K562 (cell line): ENCODE data around the gene RGS19. TPM values are rescaled to one million over a fixed set of nuclear protein-coding genes. Genes with fewer than 3 reads are reported as not detected.

Source experiments
- ATAC-seq: fragments of 200-7000 bp; cut with Tn5 transposase; 3 replicates; pipeline ENCODE4 v1.9.1; 2020; ENCODE audit warnings: moderate library complexity
- BruUV-seq: library from RNA; stranded (reverse); fragments of 400-500 nt; replicated peaks from 2 replicates; lab custom pipeline; 2021; lab: Mats Ljungman, UMichigan
- CTCF ChIA-PET: fragments of 300-600 bp; formaldehyde crosslinking; extraction: SDS; loops from one replicate; lab custom pipeline; 2021; ENCODE audit warnings: low intra/inter-chr PET ratio; lab: Yijun Ruan, JAX
- POLR2A ChIA-PET: fragments of 300-600, 350-650 bp; sonication (Branson Sonifier 250); formaldehyde crosslinking; extraction: SDS; loops from one replicate; lab custom pipeline; 2021; ENCODE audit warnings: antibody characterized with exemption, inconsistent platforms; lab: Yijun Ruan, JAX
- DNase-seq, 4 experiments: peaks; one replicate each; pipeline versions ENCODE4 v3.0.0 to v3.0.0-alpha.2; 2011 to 2018; ENCODE audit warnings: low spot score in 3 of 4, mixed read lengths in 3 of 4; ENCODE audit errors: extremely low read depth in 1 of 4
- FAIRE-seq: peaks from 2 replicates; lab custom pipeline; 2011; peaks lifted over from hg19 to GRCh38; lab: Jason Lieb, UNC
- H2AFZ ChIP-seq: 2 replicates; pipeline ENCODE4 v1.6.0; 2011; ENCODE audit warnings: low read depth, low read length, control low read depth, inconsistent platforms
- H3K27ac ChIP-seq: fragments of 200-600 bp; 3 replicates; pipeline ENCODE4 v1.8.0; 2011; ENCODE audit warnings: low read depth, mild to moderate bottlenecking, control low read depth, inconsistent platforms, low read length, moderate library complexity, mixed read lengths; ENCODE audit errors: extremely low read depth
- H3K27me3 ChIP-seq, 2 experiments: fragments of 300-600 bp in 1 of 2; 2 replicates in 1 of 2; 3 replicates in 1 of 2; pipeline versions ENCODE4 v1.6.0 to v1.8.0; 2011; ENCODE audit warnings: inconsistent platforms in 2 of 2, low read length in 2 of 2, mild to moderate bottlenecking in 1 of 2, mixed read lengths in 1 of 2, moderate library complexity in 1 of 2; ENCODE audit not compliant: control insufficient read depth in 2 of 2, insufficient read depth in 2 of 2
- H3K36me3 ChIP-seq: fragments of 300-600 bp; 3 replicates; pipeline ENCODE4 v1.8.0; 2011; ENCODE audit warnings: mild to moderate bottlenecking, low read length, inconsistent platforms; ENCODE audit not compliant: control insufficient read depth, insufficient read depth
- H3K4me1 ChIP-seq, 2 experiments: fragments of 200-600 bp in 1 of 2; replicated peaks in 1 of 2; 2 replicates in 1 of 2; 3 replicates in 1 of 2; pipeline versions ENCODE4 v1.5.1 to v1.8.0; 2011; ENCODE audit warnings: inconsistent platforms in 2 of 2, low read length in 2 of 2, mild to moderate bottlenecking in 1 of 2, mixed read lengths in 1 of 2, moderate library complexity in 1 of 2; ENCODE audit not compliant: control insufficient read depth in 2 of 2, insufficient read depth in 2 of 2
- H3K4me2 ChIP-seq: 2 replicates; pipeline ENCODE4 v1.6.1; 2011; ENCODE audit warnings: low read length, control low read depth, inconsistent platforms, mixed read lengths; ENCODE audit not compliant: insufficient read depth
- H3K4me3 ChIP-seq: fragments of 200-600 bp; sonication (generic), shearing (Covaris generic); 2 replicates; pipeline ENCODE4 v1.5.1; 2016; ENCODE audit warnings: control low read depth, inconsistent platforms
- H3K79me2 ChIP-seq: fragments of 200-600 bp; 3 replicates; pipeline ENCODE4 v1.8.0; 2011; ENCODE audit warnings: low read length, inconsistent platforms; ENCODE audit not compliant: control insufficient read depth, insufficient read depth
- H3K9ac ChIP-seq, 2 experiments: 2 replicates each; pipeline versions ENCODE4 v1.6.0 to v1.6.1; 2011; ENCODE audit warnings: low read depth in 2 of 2, low read length in 2 of 2, control low read depth in 1 of 2, inconsistent platforms in 1 of 2, mild to moderate bottlenecking in 1 of 2, mixed read lengths in 1 of 2; ENCODE audit not compliant: insufficient read depth in 1 of 2
- H3K9me1 ChIP-seq: one replicate; pipeline ENCODE4 v1.6.0; 2011; ENCODE audit warnings: inconsistent platforms, mild to moderate bottlenecking, low read length, moderate library complexity; ENCODE audit not compliant: control insufficient read depth, insufficient read depth
- H3K9me3 ChIP-seq: replicated peaks from 2 replicates; pipeline ENCODE4 v1.5.1; 2011; ENCODE audit warnings: low read depth, low read length, inconsistent platforms; ENCODE audit not compliant: control insufficient read depth, insufficient read depth
- H4K20me1 ChIP-seq: replicated peaks from 2 replicates; pipeline ENCODE4 v1.6.1; 2011; ENCODE audit warnings: low read length, inconsistent platforms, mixed read lengths; ENCODE audit not compliant: control insufficient read depth, insufficient read depth
- CREM ChIP-seq: IDR thresholded peaks from 2 replicates; pipeline ENCODE4 v1.6.1; 2014; ENCODE audit warnings: antibody characterized with exemption, low read depth
- CTCF ChIP-seq, 3 experiments: IDR thresholded peaks in 2 of 3; conservative IDR thresholded peaks in 1 of 3; 2 replicates each; pipeline ENCODE4 v1.5.1; 2011 to 2012; ENCODE audit warnings: low read length in 3 of 3, mild to moderate bottlenecking in 3 of 3, control low read depth in 2 of 3, improper control_type of control experiment in 1 of 3, inconsistent platforms in 1 of 3, low read depth in 1 of 3, mixed read lengths in 1 of 3, moderate library complexity in 1 of 3; ENCODE audit not compliant: insufficient read depth in 2 of 3
- HMGXB4 ChIP-seq: sonication (generic); formaldehyde crosslinking; IDR thresholded peaks from 2 replicates; pipeline ENCODE4 v1.8.1; 2023; ENCODE audit warnings: mild to moderate bottlenecking, missing genetic modification reagents
- HNRNPL ChIP-seq: fragments of 200-400 bp; formaldehyde crosslinking; IDR thresholded peaks from 2 replicates; pipeline ENCODE4 v1.6.1; 2017; ENCODE audit warnings: low read depth, mild to moderate bottlenecking, low read length
- PHB2 ChIP-seq: fragments of 450-650 bp; IDR thresholded peaks from 2 replicates; pipeline ENCODE4 v1.6.1; 2017; ENCODE audit warnings: low read depth
- PRDM10 ChIP-seq: fragments of 450-650 bp; IDR thresholded peaks from 2 replicates; pipeline ENCODE4 v1.6.1; 2018; ENCODE audit not compliant: partially characterized antibody
- RAD21 ChIP-seq, 2 experiments: fragments of 250-450 bp in 1 of 2; fragments of 450-650 bp in 1 of 2; sonication (Bioruptor Pico) in 1 of 2; formaldehyde crosslinking in 1 of 2; IDR thresholded peaks in 1 of 2; conservative IDR thresholded peaks in 1 of 2; 2 replicates each; pipeline versions ENCODE4 v1.4.0 to v1.8.0; 2020 to 2022; ENCODE audit warnings: mild to moderate bottlenecking in 2 of 2, moderate library complexity in 1 of 2
- SETDB1 ChIP-seq: IDR thresholded peaks from one replicate; pipeline ENCODE4 v1.6.1; 2012; ENCODE audit warnings: low read length, control low read depth, inconsistent platforms
- SP1 ChIP-seq: sonication (generic); formaldehyde crosslinking; IDR thresholded peaks from 2 replicates; pipeline ENCODE4 v1.8.1; 2022; ENCODE audit warnings: mild to moderate bottlenecking, missing genetic modification reagents
- SRF ChIP-seq, 2 experiments: fragments of 250-450, 450-650 bp in 1 of 2; sonication (Bioruptor Pico) in 1 of 2; sonication (generic) in 1 of 2; formaldehyde crosslinking; IDR thresholded peaks; 2 replicates each; pipeline versions ENCODE4 v1.5.0 to v1.5.1; 2020 to 2022; ENCODE audit warnings: mild to moderate bottlenecking in 1 of 2, missing genetic modification reagents in 1 of 2
- ZNF24 ChIP-seq: fragments of 450-650 bp; IDR thresholded peaks from 2 replicates; pipeline ENCODE4 v1.6.1; 2016
- WGBS: fragments of 100-300 bp; shearing (Covaris generic); methylation state at CpG from one replicate; pipeline ENCODE4 v1.1.6; 2016; ENCODE audit warnings: low coverage, mixed read lengths; ENCODE audit not compliant: insufficient coverage; ENCODE audit errors: missing lambda C conversion rate; 5-methylcytosine and 5-hydroxymethylcytosine counted together
- in situ Hi-C: fragments of 300-500 bp; cut with MboI; formaldehyde crosslinking; loops from 4 replicates; pipeline ENCODE4 v1.15.0; 2018; ENCODE audit warnings: inconsistent platforms, mixed read lengths
- intact Hi-C: fragments of 100-400 bp; cut with micrococcal nuclease; formaldehyde crosslinking; loops from 2 replicates; pipeline ENCODE4 v1.14.2; 2022
- polyA plus RNA-seq, 8 experiments: library from polyadenylated mRNA; depleted of rRNA in 4 of 8; stranded (reverse) in 5 of 8; unstranded in 3 of 8; fragments of >200 nt; fragmentation: Nextera tagmentation in 2 of 8; fragmentation: Illumina TruSeq in 1 of 8; extraction: Ambion mirVana in 2 of 8; extraction: Trizol in 1 of 8; gene quantifications; 2 replicates each; pipeline versions ENCODE4 v1.2.1 to v1.2.3, GENCODE V29; 2011 to 2014; ENCODE audit warnings: inconsistent platforms in 1 of 8, missing spikeins in 1 of 8
- total RNA-seq, 7 experiments: library from RNA; depleted of rRNA in 6 of 7; stranded (reverse); fragments of >200 nt in 6 of 7; fragmentation: Illumina TruSeq in 2 of 7; extraction: Trizol in 2 of 7; gene quantifications; 2 replicates each; pipeline versions ENCODE4 v1.2.1 to v1.2.3, GENCODE V29; 2011 to 2021; ENCODE audit warnings: low replicate concordance in 1 of 7

The RGS19 gene
- total and polyA plus RNA-seq, 9 of the 15 experiments (the other 6 are each of a cell fraction or from before 2014, with no cell fraction given): 0.41 to 23.7 (median 14.6) TPM

GRCh38 chr20:64058536-64058935 is 20.8 kb downstream of the RGS19 start (continued):
- no peak for TF ChIP-seq SETDB1
- TF ChIP-seq ZNF24: no peak
- TF ChIP-seq HMGXB4 (CRISPR knock-in tag): no peak

GRCh38 chr20:64057628-64058498 is 21.5 kb downstream of the RGS19 start:
- Histone ChIP-seq H3K4me3 (no peak overlapping the region), H3K9me3 (no peaks in the 10 kb centered on the region), H3K9me1 (no peaks in the 10 kb centered on the region), H3K79me2 (no peaks in the 10 kb centered on the region), H3K9ac (peak overlapping the region in 1 of 2 experiments; percentile 44; a peak in 3 of 4 replicates), H3K27ac (no peak overlapping the region; the same call in 2 of the 3 replicates), H4K20me1 (no peaks in the 10 kb centered on the region), H3K36me3 (no peaks in the 10 kb centered on the region), H3K27me3 (no peaks in the 10 kb centered on the region), H3K4me2 (no peak overlapping the region), H2AFZ (peak overlapping the region; percentile 55; the same call in 1 of the 2 replicates), H3K4me1 (peaks cover 21 to 65% of the 10 kb centered on the region in 2 experiments)
- FAIRE-seq (peak; percentile 91), ATAC-seq (peak; percentile 87), DNase-seq (peak; percentile 87 to 91 (median 89))
- intact Hi-C loops: no loop called here
- ChIA-PET POLR2A (interaction anchor here (0.7 to 1.0 kb wide), 2 partner anchors 9 to 194 kb away, joined by 3 read pairs; no protein-coding TSS in a partner anchor), CTCF (interaction anchor here (0.6 to 1.8 kb wide), 3 partner anchors 20 to 477 kb away, joined by 3 to 9 read pairs (median 3); no protein-coding TSS in a partner anchor)
- in situ Hi-C loops: no loop called here
- BruUV-seq: no TSS peak
- 27% methylated on average over 30 of the region's 33 CpGs for WGBS
- TF ChIP-seq HNRNPL: no peak
- peak; percentile 68 to 89 for TF ChIP-seq RAD21 (CRISPR knock-in tag; conservative IDR thresholded peaks at IDR 0.05 in 1 of 2, IDR thresholded peaks at IDR 0.05 in 1 of 2)
- no peak for TF ChIP-seq PHB2
- TF ChIP-seq SRF (CRISPR knock-in tag; IDR thresholded peaks at IDR 0.05): 0 out of 4 replicates have a peak, but pooled peaks of 1 of the 2 experiments have one; percentile 13
- no peak for TF ChIP-seq PRDM10
- TF ChIP-seq SP1 (CRISPR knock-in tag): peak; percentile 53; the same call in 1 of the 2 replicates
- peak; percentile 90 to 91 (median 91) for TF ChIP-seq CTCF (IDR thresholded peaks at IDR 0.05 in 2 of 3, conservative IDR thresholded peaks at IDR 0.05 in 1 of 3; ENCODE audit: insufficient read depth in 2 of 3, low read depth in 1 of 3, low read length in 3 of 3)
- peak; percentile 68 for TF ChIP-seq CREM
